ENCODE data around the gene MAP2K5.

The MAP2K5 gene

DNA sequence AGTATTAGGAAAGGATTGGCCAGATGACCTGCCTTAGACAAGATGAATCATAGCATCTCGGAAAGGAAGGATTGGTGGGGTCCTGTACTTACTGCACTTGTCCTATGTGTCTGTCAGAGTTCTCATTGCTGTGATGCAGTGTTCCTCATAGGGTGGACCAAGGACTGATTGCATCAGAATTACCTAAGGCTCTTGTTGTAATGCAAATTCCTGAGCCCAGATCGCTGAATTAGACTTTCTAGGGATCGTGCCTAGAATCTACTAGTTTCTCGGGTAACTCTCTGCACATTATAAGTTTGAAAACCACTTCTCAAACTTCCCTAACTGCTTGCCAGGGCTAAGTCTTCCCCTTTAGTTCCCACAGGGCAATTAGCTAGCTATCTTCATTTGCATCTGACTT, 207.9 kb downstream of the MAP2K5 start:
- TF ChIP-seq, protein P1, sequence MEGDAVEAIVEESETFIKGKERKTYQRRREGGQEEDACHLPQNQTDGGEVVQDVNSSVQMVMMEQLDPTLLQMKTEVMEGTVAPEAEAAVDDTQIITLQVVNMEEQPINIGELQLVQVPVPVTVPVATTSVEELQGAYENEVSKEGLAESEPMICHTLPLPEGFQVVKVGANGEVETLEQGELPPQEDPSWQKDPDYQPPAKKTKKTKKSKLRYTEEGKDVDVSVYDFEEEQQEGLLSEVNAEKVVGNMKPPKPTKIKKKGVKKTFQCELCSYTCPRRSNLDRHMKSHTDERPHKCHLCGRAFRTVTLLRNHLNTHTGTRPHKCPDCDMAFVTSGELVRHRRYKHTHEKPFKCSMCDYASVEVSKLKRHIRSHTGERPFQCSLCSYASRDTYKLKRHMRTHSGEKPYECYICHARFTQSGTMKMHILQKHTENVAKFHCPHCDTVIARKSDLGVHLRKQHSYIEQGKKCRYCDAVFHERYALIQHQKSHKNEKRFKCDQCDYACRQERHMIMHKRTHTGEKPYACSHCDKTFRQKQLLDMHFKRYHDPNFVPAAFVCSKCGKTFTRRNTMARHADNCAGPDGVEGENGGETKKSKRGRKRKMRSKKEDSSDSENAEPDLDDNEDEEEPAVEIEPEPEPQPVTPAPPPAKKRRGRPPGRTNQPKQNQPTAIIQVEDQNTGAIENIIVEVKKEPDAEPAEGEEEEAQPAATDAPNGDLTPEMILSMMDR (IDR thresholded peaks at IDR 0.05; ENCODE audit: insufficient read depth, low read length, missing control alignments) = no peak
- POLR2A ChIA-PET = no interaction called here
- no peak for DNase-seq (ENCODE audit: low read depth, low spot score)
- H3K4me3 ChIP-seq (ENCODE audit: low read depth, low read length) = no peak overlapping the region
- CTCF ChIA-PET = no interaction called here

DNA sequence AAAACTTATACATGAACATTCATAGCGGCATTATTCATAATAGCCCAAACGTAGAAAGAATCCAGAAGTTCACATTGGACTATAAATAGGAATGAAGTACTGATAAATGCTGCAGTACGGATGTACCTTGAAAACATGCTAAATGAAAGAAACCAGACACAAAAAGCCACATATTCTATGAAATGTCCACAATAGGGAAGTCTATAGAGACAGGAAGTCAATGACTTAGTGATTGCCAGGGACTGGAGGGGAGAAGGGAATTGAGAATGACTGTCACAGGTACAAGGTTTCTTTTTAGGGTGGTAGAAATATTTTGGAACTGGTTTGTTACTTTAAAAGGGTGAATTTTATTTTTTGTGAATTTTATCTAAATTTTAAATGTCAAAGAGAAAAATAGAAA, 211.4 kb downstream of the MAP2K5 start:
- TF ChIP-seq, protein P1 (IDR thresholded peaks at IDR 0.05; ENCODE audit: insufficient read depth, low read length, missing control alignments) = no peak
- CTCF ChIA-PET = no interaction called here
- POLR2A ChIA-PET = no interaction called here
- no peak for DNase-seq (ENCODE audit: low read depth, low spot score)
- no peak overlapping the region for H3K4me3 ChIP-seq (ENCODE audit: low read depth, low read length)

DNA sequence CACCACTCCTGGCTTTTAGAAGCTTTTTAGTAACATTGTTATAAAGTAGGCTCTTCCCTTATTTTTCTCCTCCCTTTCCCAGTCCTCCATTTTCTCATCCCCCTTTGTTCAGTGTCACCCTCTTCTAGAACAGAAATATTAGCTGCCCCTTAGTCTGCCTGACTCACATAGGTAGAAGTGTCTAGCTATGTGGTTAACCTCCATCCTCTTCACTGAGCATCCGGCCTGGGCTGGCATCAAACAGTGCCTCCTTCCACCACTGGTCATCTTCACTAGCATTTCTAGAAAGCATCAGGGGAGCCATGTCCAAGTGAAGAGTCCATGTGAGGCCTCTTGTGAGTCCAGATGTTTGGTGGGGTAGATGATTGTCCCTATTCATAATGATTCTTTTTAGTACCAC, 212.8 kb downstream of the MAP2K5 start:
- no peak for DNase-seq (ENCODE audit: low read depth, low spot score)
- CTCF ChIA-PET = no interaction called here
- POLR2A ChIA-PET = no interaction called here
- TF ChIP-seq, protein P1 (IDR thresholded peaks at IDR 0.05; ENCODE audit: insufficient read depth, low read length, missing control alignments) = no peak
- no peak overlapping the region for H3K4me3 ChIP-seq (ENCODE audit: low read depth, low read length)

DNA sequence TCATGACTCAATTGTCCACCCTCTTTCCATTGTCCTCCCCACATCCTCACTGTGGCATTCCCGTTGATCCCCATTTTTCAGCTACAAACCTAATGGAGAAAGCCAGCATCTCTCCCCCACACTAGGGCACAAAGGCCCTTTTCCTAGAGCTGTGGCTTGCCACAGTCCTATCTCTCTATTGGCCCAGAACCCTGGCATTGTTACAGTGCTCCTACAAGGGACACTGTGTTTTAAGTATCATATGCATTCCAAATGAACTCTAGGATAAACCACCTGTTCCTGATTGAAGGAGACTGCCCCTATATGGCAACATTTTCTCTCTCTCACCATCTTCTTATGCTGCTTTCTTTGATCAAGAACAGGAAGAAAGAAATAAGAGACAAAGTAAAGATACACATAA, 213.4 kb downstream of the MAP2K5 start:
- ChIA-PET POLR2A (no interaction called here), CTCF (no interaction called here)
- TF ChIP-seq, protein P1 (IDR thresholded peaks at IDR 0.05; ENCODE audit: insufficient read depth, low read length, missing control alignments) = no peak
- no peak for DNase-seq (ENCODE audit: low read depth, low spot score)
- H3K4me3 ChIP-seq (ENCODE audit: low read depth, low read length) = no peak overlapping the region

DNA sequence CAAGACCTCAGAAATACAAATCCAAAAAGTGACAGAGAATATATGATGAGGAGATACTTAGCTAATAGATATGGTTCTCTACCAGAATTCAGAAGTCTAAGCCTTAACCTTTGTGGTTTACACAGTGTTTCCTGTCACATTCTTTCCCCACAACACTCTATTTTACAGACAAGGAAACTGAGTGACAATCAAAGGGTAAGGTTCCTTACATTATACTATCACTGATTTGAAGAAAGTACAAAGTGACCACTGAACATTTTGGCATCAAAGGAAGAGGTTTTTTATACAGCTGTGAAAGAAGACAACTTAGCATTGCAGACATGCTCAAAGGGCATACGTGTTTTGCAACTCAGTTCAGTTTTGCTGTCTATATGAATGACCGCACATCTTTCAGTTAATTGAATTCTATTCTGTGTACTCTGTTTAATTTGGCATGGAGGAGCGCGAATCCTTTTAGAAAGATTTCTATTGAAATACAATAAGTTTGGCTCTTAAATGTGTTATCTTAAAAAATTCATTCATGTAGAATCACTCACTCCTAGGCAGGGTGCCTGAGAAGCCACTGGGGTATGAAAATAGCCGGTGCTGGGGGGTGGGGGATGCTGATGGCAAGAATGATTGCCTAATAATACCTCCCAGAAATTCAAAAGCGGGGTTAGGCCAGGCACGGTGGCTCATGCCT, 216.3 kb downstream of the MAP2K5 start:
- CTCF ChIA-PET = no interaction called here
- no peak overlapping the region for H3K4me3 ChIP-seq (ENCODE audit: low read depth, low read length)
- DNase-seq (ENCODE audit: low read depth, low spot score) = no peak
- TF ChIP-seq, protein P1 (IDR thresholded peaks at IDR 0.05; ENCODE audit: insufficient read depth, low read length, missing control alignments) = no peak
- POLR2A ChIA-PET = no interaction called here

DNA sequence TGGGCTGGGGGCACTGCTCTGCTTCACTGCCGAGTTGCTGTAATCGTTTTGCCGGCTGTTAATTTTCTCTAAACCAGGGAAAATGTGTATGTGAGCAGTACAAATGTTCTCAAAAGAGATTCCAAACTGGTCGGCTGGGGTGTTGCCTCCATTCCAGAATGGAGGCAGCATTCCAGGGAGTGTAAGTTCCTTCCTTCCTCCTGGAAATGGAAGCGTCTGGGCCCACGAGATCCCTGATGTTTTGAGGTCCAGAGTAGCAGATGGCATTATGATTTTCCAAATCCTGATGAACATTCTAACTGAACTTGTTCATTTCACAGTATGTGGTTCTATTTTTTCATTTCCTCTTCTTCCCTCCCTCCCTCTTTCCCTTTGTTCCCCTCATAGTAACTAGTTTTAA, 218.4 kb downstream of the MAP2K5 start:
- ChIA-PET POLR2A (no interaction called here), CTCF (no interaction called here)
- no peak overlapping the region for H3K4me3 ChIP-seq (ENCODE audit: low read depth, low read length)
- DNase-seq (ENCODE audit: low read depth, low spot score) = no peak
- TF ChIP-seq, protein P1 (IDR thresholded peaks at IDR 0.05; ENCODE audit: insufficient read depth, low read length, missing control alignments) = no peak

Measured in AG04449 (cell line).